HepG2 (cell line): ENCODE data around the gene KIFC1. TPM values are rescaled to one million over a fixed set of nuclear protein-coding genes. Genes with fewer than 3 reads are reported as not detected.
A peak's percentile ranks its signal among the peaks of the same experiment; 100 is the strongest.

ENCODE experiments used
- ATAC-seq: fragments of 200-7000 bp; cut with Tn5 transposase; 3 replicates; pipeline ENCODE4 v1.9.1; 2020; ENCODE audit warnings: mild to moderate bottlenecking, moderate library complexity
- BruUV-seq: library from RNA; stranded (reverse); fragments of 400-500 nt; replicated peaks from 2 replicates; lab custom pipeline; 2021; lab: Mats Ljungman, UMichigan
- CTCF ChIA-PET: fragments of 300-600 bp; formaldehyde crosslinking; extraction: SDS; loops from one replicate; lab custom pipeline; 2021; ENCODE audit warnings: low total read pairs, inconsistent platforms, low intra/inter-chr PET ratio; lab: Yijun Ruan, JAX
- POLR2A ChIA-PET: fragments of 350-600 bp; sonication (Branson Sonifier 250); formaldehyde crosslinking; loops from one replicate; lab custom pipeline; 2020; ENCODE audit warnings: antibody characterized with exemption, inconsistent platforms; lab: Yijun Ruan, JAX
- DNase-seq: peaks from one replicate; pipeline ENCODE4 v3.0.0-alpha.2; 2015; ENCODE audit warnings: low spot score
- FAIRE-seq: peaks from 3 replicates; lab custom pipeline; 2011; peaks lifted over from hg19 to GRCh38; lab: Jason Lieb, UNC
- H2AFZ ChIP-seq: one replicate; pipeline ENCODE4 v1.6.1; 2011; ENCODE audit warnings: low read length, inconsistent platforms
- H3K27ac ChIP-seq: fragments of 300-600 bp; 3 replicates; pipeline ENCODE4 v1.8.0; 2011; ENCODE audit warnings: mixed run types, mild to moderate bottlenecking, mixed read lengths, low read length, inconsistent platforms; ENCODE audit not compliant: insufficient read depth; ENCODE audit errors: extremely low read length
- H3K27me3 ChIP-seq, 2 experiments: fragments of 200-600 bp in 1 of 2; 2 replicates in 1 of 2; 3 replicates in 1 of 2; pipeline versions ENCODE4 v1.6.0 to v1.8.0; 2011; ENCODE audit warnings: low read length in 2 of 2, mild to moderate bottlenecking in 2 of 2, moderate library complexity in 2 of 2, inconsistent platforms in 1 of 2; ENCODE audit not compliant: insufficient read depth in 2 of 2, control insufficient read depth in 1 of 2
- H3K36me3 ChIP-seq, 2 experiments: fragments of 200-600 bp in 1 of 2; replicated peaks in 1 of 2; 2 replicates in 1 of 2; 3 replicates in 1 of 2; pipeline versions ENCODE4 v1.5.1 to v1.8.0; 2011; ENCODE audit warnings: low read length in 2 of 2, inconsistent platforms in 1 of 2; ENCODE audit not compliant: insufficient read depth in 2 of 2, control insufficient read depth in 1 of 2
- H3K4me1 ChIP-seq: 2 replicates; pipeline ENCODE4 v1.5.1; 2012; ENCODE audit warnings: low read length, inconsistent platforms; ENCODE audit not compliant: insufficient read depth
- H3K4me2 ChIP-seq: 2 replicates; pipeline ENCODE4 v1.6.0; 2011; ENCODE audit warnings: low read depth, low read length, inconsistent platforms
- H3K4me3 ChIP-seq, 3 experiments: fragments of 200-600 bp in 1 of 3; sonication (generic), shearing (Covaris generic) in 1 of 3; replicated peaks in 1 of 3; 2 replicates each; pipeline ENCODE4 v1.5.1; 2011 to 2016; ENCODE audit warnings: low read length in 3 of 3, inconsistent platforms in 2 of 3, low read depth in 2 of 3, mild to moderate bottlenecking in 2 of 3, control low read depth in 1 of 3, mixed read lengths in 1 of 3; ENCODE audit not compliant: insufficient read depth in 1 of 3
- H3K79me2 ChIP-seq: one replicate; pipeline ENCODE4 v1.6.1; 2011; ENCODE audit warnings: low read length, inconsistent platforms; ENCODE audit not compliant: insufficient read depth
- H3K9ac ChIP-seq: 2 replicates; pipeline ENCODE4 v1.6.0; 2011; ENCODE audit warnings: mild to moderate bottlenecking, low read depth, low read length, inconsistent platforms; ENCODE audit not compliant: insufficient read depth
- H3K9me3 ChIP-seq: 2 replicates; pipeline ENCODE4 v1.5.1; 2012; ENCODE audit warnings: mild to moderate bottlenecking, low read length
- H4K20me1 ChIP-seq: 2 replicates; pipeline ENCODE4 v1.6.0; 2011; ENCODE audit warnings: inconsistent platforms, mild to moderate bottlenecking, low read length, moderate library complexity; ENCODE audit not compliant: insufficient read depth
- ZKSCAN8 ChIP-seq: IDR thresholded peaks from 2 replicates; pipeline ENCODE4 v1.6.1; 2016; ENCODE audit warnings: borderline replicate concordance, missing genetic modification reagents, missing compliant biosample characterization
- WGBS: methylation state at CpG from one replicate; pipeline ENCODE4 v1.1.6; 2017; ENCODE audit warnings: low lambda C conversion rate; 5-methylcytosine and 5-hydroxymethylcytosine counted together
- in situ Hi-C: cut with HindIII; loops from 2 replicates; pipeline ENCODE4 v1.10.0; 2017; ENCODE audit warnings: low pct_unique_long_range_greater_than_20kb; ENCODE audit not compliant: extremely low pct_ligation_motif_present
- intact Hi-C: fragments of 100-400 bp; cut with micrococcal nuclease; formaldehyde crosslinking; loops from one replicate; pipeline ENCODE4 v1.10.0; 2022; ENCODE audit not compliant: unreplicated experiment
- polyA plus RNA-seq, 8 experiments: library from polyadenylated mRNA; depleted of rRNA in 3 of 8; stranded (reverse) in 7 of 8; unstranded in 1 of 8; fragments of >200 nt; fragmentation: Illumina TruSeq in 4 of 8; extraction: Trizol in 4 of 8; gene quantifications; 2 replicates each; pipeline versions ENCODE4 v1.2.1 to v1.2.3, GENCODE V29; 2011 to 2016; ENCODE audit warnings: low read depth in 4 of 8, missing spikeins in 1 of 8, mixed read lengths in 1 of 8; ENCODE audit not compliant: insufficient read depth in 1 of 8
- total RNA-seq, 5 experiments: library from RNA; depleted of rRNA; stranded (reverse); fragments of >200 nt; fragmentation: Illumina TruSeq; extraction: Trizol; gene quantifications; 2 replicates each; pipeline ENCODE4 v1.2.3, GENCODE V29; 2016; ENCODE audit warnings: low read depth in 1 of 5
- TF ChIP-seq, protein P1 (sequence below): sonication (generic); formaldehyde crosslinking; IDR thresholded peaks from 2 replicates; pipeline ENCODE4 v1.4.0; 2020; ENCODE audit warnings: mild to moderate bottlenecking, missing genetic modification reagents
- TF ChIP-seq, protein P2 (sequence below), 2 experiments: fragments of 450-650 bp in 1 of 2; sonication (generic) in 1 of 2; formaldehyde crosslinking in 1 of 2; IDR thresholded peaks; 2 replicates each; pipeline versions ENCODE4 v1.6.1 to v1.8.0; 2016 to 2022; ENCODE audit warnings: antibody characterized with exemption in 1 of 2, mild to moderate bottlenecking in 1 of 2, missing genetic modification reagents in 1 of 2
- TF ChIP-seq, protein P3 (sequence below): IDR thresholded peaks from 2 replicates; pipeline ENCODE4 v1.6.1; 2012; ENCODE audit warnings: low read depth, low read length, improper control_type of control experiment

KIFC1 gene
- total and polyA plus RNA-seq, 2 of the 13 experiments (the other 11 are each of a cell fraction or from before 2014, with no cell fraction given), result 25.0 to 45.5 TPM

DNA sequence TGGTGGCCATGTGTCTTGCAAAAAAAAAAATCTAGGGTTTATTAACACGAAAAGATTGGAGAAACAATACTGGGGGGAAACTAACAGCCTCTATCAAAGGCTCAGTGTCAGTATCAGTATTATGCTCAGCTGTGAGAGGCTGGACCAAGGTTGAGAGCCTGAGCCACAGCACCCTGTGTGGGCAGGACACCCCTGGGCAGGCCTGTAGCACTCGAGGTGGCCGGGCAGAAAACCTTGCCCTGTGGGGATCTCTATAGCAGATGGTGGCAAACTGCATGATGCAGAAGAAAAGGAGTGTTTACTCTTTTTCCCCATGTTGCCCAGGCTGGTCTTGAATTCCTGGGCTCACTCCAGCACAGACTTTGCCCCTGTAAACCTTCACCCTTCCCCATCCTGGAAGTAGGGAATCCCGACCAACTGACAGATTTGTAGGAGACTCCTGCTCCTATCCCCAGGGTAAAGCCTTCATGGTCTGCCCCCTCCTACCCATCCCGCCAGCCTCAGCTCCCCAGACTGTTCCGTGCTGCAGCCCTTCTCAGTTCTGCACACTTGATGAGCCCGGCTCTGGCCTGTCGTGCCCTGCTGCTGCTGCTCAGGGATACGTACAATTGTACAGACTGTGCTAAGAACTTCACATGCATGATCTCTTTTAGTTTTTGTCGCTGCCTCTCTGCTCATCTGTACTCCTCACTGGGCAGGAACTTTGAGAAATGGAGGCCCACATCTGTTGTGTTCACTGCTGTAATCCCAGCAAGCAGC lies 8.0 kb upstream of the KIFC1 start:
- CTCF ChIA-PET, result interaction anchor here (1.2 kb wide), 1 partner anchor 108 kb away, joined by 3 read pairs; no protein-coding TSS in a partner anchor
- ATAC-seq, result peak; percentile 61
- TF ChIP-seq ZKSCAN8 (CRISPR knock-in tag), result no peak
- TF ChIP-seq, protein P1, sequence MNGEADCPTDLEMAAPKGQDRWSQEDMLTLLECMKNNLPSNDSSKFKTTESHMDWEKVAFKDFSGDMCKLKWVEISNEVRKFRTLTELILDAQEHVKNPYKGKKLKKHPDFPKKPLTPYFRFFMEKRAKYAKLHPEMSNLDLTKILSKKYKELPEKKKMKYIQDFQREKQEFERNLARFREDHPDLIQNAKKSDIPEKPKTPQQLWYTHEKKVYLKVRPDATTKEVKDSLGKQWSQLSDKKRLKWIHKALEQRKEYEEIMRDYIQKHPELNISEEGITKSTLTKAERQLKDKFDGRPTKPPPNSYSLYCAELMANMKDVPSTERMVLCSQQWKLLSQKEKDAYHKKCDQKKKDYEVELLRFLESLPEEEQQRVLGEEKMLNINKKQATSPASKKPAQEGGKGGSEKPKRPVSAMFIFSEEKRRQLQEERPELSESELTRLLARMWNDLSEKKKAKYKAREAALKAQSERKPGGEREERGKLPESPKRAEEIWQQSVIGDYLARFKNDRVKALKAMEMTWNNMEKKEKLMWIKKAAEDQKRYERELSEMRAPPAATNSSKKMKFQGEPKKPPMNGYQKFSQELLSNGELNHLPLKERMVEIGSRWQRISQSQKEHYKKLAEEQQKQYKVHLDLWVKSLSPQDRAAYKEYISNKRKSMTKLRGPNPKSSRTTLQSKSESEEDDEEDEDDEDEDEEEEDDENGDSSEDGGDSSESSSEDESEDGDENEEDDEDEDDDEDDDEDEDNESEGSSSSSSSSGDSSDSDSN (CRISPR knock-in tag), result 0 out of 2 replicates have a peak, but pooled peaks have one; percentile 23
- TF ChIP-seq, protein P2, sequence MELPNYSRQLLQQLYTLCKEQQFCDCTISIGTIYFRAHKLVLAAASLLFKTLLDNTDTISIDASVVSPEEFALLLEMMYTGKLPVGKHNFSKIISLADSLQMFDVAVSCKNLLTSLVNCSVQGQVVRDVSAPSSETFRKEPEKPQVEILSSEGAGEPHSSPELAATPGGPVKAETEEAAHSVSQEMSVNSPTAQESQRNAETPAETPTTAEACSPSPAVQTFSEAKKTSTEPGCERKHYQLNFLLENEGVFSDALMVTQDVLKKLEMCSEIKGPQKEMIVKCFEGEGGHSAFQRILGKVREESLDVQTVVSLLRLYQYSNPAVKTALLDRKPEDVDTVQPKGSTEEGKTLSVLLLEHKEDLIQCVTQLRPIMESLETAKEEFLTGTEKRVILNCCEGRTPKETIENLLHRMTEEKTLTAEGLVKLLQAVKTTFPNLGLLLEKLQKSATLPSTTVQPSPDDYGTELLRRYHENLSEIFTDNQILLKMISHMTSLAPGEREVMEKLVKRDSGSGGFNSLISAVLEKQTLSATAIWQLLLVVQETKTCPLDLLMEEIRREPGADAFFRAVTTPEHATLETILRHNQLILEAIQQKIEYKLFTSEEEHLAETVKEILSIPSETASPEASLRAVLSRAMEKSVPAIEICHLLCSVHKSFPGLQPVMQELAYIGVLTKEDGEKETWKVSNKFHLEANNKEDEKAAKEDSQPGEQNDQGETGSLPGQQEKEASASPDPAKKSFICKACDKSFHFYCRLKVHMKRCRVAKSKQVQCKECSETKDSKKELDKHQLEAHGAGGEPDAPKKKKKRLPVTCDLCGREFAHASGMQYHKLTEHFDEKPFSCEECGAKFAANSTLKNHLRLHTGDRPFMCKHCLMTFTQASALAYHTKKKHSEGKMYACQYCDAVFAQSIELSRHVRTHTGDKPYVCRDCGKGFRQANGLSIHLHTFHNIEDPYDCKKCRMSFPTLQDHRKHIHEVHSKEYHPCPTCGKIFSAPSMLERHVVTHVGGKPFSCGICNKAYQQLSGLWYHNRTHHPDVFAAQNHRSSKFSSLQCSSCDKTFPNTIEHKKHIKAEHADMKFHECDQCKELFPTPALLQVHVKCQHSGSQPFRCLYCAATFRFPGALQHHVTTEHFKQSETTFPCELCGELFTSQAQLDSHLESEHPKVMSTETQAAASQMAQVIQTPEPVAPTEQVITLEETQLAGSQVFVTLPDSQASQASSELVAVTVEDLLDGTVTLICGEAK (IDR thresholded peaks at IDR 0.05), result no peak
- TF ChIP-seq, protein P2 (CRISPR knock-in tag; IDR thresholded peaks at IDR 0.05), result 0 out of 2 replicates have a peak, but pooled peaks have one; percentile 41
- TF ChIP-seq, protein P3, sequence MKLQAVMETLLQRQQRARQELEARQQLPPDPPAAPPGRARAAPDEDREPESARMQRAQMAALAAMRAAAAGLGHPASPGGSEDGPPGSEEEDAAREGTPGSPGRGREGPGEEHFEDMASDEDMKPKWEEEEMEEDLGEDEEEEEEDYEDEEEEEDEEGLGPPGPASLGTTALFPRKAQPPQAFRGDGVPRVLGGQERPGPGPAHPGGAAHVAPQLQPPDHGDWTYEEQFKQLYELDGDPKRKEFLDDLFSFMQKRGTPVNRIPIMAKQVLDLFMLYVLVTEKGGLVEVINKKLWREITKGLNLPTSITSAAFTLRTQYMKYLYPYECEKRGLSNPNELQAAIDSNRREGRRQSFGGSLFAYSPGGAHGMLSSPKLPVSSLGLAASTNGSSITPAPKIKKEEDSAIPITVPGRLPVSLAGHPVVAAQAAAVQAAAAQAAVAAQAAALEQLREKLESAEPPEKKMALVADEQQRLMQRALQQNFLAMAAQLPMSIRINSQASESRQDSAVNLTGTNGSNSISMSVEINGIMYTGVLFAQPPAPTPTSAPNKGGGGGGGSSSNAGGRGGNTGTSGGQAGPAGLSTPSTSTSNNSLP, result no peak

More for the DNA sequence above, 8.0 kb upstream of the KIFC1 start:
- no peak overlapping the region for H3K27ac ChIP-seq
- no peak overlapping the region for H2AFZ ChIP-seq
- BruUV-seq, result no TSS peak
- no peak for FAIRE-seq
- no peaks in the 10 kb centered on the region for H3K9me3 ChIP-seq
- no peaks in the 10 kb centered on the region for H4K20me1 ChIP-seq
- intact Hi-C loops (no loop called here), in situ Hi-C loops (no loop called here)
- no peaks in the 10 kb centered on the region for H3K27me3 ChIP-seq
- no peak overlapping the region for H3K4me3 ChIP-seq
- no peaks in the 10 kb centered on the region for H3K36me3 ChIP-seq
- no peaks in the 10 kb centered on the region for H3K79me2 ChIP-seq
- 45% methylated on average over 7 of the region's 10 CpGs for WGBS
- no peak overlapping the region for H3K9ac ChIP-seq
- DNase-seq, result no peak
- peaks cover 9% of the 10 kb centered on the region for H3K4me1 ChIP-seq
- POLR2A ChIA-PET, result no interaction called here
- no peak overlapping the region for H3K4me2 ChIP-seq
